Psoas muscle (tissue), 8 donors: ENCODE results near the gene AP2A1. TPM values are rescaled to one million over a fixed set of nuclear protein-coding genes. Genes with fewer than 3 reads are reported as not detected.

Experiments
- ATAC-seq, 4 donors: fragments of 200-7000 bp; cut with Tn5 transposase; one replicate each; pipeline ENCODE4 v1.9.1; 2020; ENCODE audit warnings: moderate library complexity in 3 of 4, mild to moderate bottlenecking in 2 of 4
- DNase-seq, 2 donors: peaks; one replicate each; pipeline ENCODE4 v3.0.0-alpha.2; 2020
- H3K27ac ChIP-seq: fragments of 200-600 bp; one replicate; pipeline ENCODE4 v1.8.0; 2022
- H3K27me3 ChIP-seq, 3 donors: fragments of 200-600 bp in 1 of 3; one replicate each; pipeline versions ENCODE4 v1.6.1 to v1.8.0; 2013 to 2022; ENCODE audit warnings: low read length in 2 of 3, mild to moderate bottlenecking in 2 of 3, moderate library complexity in 1 of 3; ENCODE audit not compliant: insufficient read depth in 3 of 3
- H3K36me3 ChIP-seq, 2 donors: fragments of 200-600 bp in 1 of 2; one replicate each; pipeline versions ENCODE4 v1.6.1 to v1.8.0; 2013 to 2022; ENCODE audit warnings: low read depth in 1 of 2, mild to moderate bottlenecking in 1 of 2, moderate library complexity in 1 of 2; ENCODE audit not compliant: insufficient read depth in 1 of 2
- H3K4me1 ChIP-seq: fragments of 200-600 bp; one replicate; pipeline ENCODE4 v1.8.0; 2022
- H3K4me3 ChIP-seq: fragments of 200-600 bp; one replicate; pipeline ENCODE4 v1.8.0; 2022; ENCODE audit warnings: mild to moderate bottlenecking
- H3K9me3 ChIP-seq: fragments of 200-600 bp; one replicate; pipeline ENCODE4 v1.8.0; 2022
- CTCF ChIP-seq: fragments of 200-600 bp; IDR thresholded peaks from one replicate; pipeline ENCODE4 v1.8.0; 2022; ENCODE audit warnings: antibody characterized with exemption
- WGBS, 3 donors: extraction: QIAGEN DNeasy Blood & Tissue Kit; methylation state at CpG; one replicate each; pipeline versions ENCODE4 v1.1.6 to v1.1.7; 2013; 5-methylcytosine and 5-hydroxymethylcytosine counted together
- intact Hi-C, 2 donors: fragments of 100-400 bp; cut with DNase I; formaldehyde crosslinking; loops; one replicate each; pipeline versions ENCODE4 v1.11.0 to v1.14.2; 2022
- polyA plus RNA-seq, 3 donors: library from polyadenylated mRNA; stranded (reverse); fragments of 200-250 nt; gene quantifications; one replicate each; pipeline ENCODE4 v1.2.3, GENCODE V29; 2013
- total RNA-seq, 4 donors: library from RNA; stranded (reverse); fragmentation: NEBNext Ultra II Directional in 2 of 4; extraction: Animal tissue kit (Norgen Biotek cat#: 25700) in 2 of 4; gene quantifications; one replicate each; pipeline versions ENCODE4 v1.2.1 to v1.2.4, GENCODE V29; 2021 to 2023
- donor health status: healthy with polysubstance abuse.
- donor health status: DM: no; HTN: no; CAD: no; lungs with moderate emphysema.
- donor health status: Bipolar disorder and iron deficiency.
- donor health status: healthy.
- donor health status: DM: yes; HTN: yes; CAD: no.
- donor health status: DM: no; HTN: no; CAD: no.
- donor health status: DM: no; HTN: no; CAD: no.
- donor health status: DM: yes; HTN: yes; CAD: no.

Gene AP2A1
- total and polyA plus RNA-seq, 7 donors, result 58.2 to 102 (median 81.0) TPM

- Histone ChIP-seq H3K9me3 (no peaks in the 10 kb centered on the region), H3K27me3 (no peaks in the 10 kb centered on the region), H3K36me3 (peaks cover 3 to 54% of the 10 kb centered on the region in 2 donors), H3K4me1 (peaks cover 24% of the 10 kb centered on the region), H3K27ac (no peak overlapping the region), H3K4me3 (no peak overlapping the region)
- WGBS, 3 donors, result 81 to 90% (median 86%) methylated on average over 33 to 39 of the region's 39 CpGs
- ATAC-seq (no peak), DNase-seq (peak; percentile 16 to 42)
- intact Hi-C loops, result loop anchor here in 1 of 2 donors (5.0 kb wide), 1 partner anchor 37 kb away; the partner anchor contains the start of gene MED25
- no peak for TF ChIP-seq CTCF
These were observed 87.8 kb downstream of the AP2A1 start for GRCh38 chr19:49854378-49855263.

GRCh38 chr19:49855277-49855675, 88.5 kb downstream of the AP2A1 start:
- Histone ChIP-seq H3K27ac (no peak overlapping the region), H3K36me3 (peaks cover 7 to 60% of the 10 kb centered on the region in 2 donors), H3K4me1 (peaks cover 21% of the 10 kb centered on the region), H3K27me3 (no peaks in the 10 kb centered on the region), H3K4me3 (no peak overlapping the region), H3K9me3 (no peaks in the 10 kb centered on the region)
- DNase-seq (peak in 1 of 2 donors; percentile 47), ATAC-seq (no peak)
- intact Hi-C loops, result no loop called here
- 82 to 91% (median 88%) methylated on average over 12 of the region's 12 CpGs for WGBS, 3 donors
- no peak for TF ChIP-seq CTCF

GRCh38 chr19:49855676-49856573, 89.1 kb downstream of the AP2A1 start:
- no peaks in the 10 kb centered on the region for H3K27me3 ChIP-seq
- intact Hi-C loops, result no loop called here
- DNase-seq (no peak), ATAC-seq (no peak)
- peaks cover 7 to 67% of the 10 kb centered on the region in 2 donors for H3K36me3 ChIP-seq
- H3K27ac ChIP-seq, result no peak overlapping the region
- no peaks in the 10 kb centered on the region for H3K9me3 ChIP-seq
- no peak overlapping the region for H3K4me3 ChIP-seq
- WGBS, 3 donors, result 74 to 82% (median 81%) methylated on average over 16 to 21 of the region's 21 CpGs
- no peak for TF ChIP-seq CTCF
- peaks cover 21% of the 10 kb centered on the region for H3K4me1 ChIP-seq

- DNase-seq, result peak in 1 of 2 donors; percentile 52
- TF ChIP-seq CTCF, result no peak
- Histone ChIP-seq H3K27ac (no peak overlapping the region), H3K4me1 (peaks cover 21% of the 10 kb centered on the region), H3K36me3 (peaks cover 7 to 73% of the 10 kb centered on the region in 2 donors), H3K4me3 (no peak overlapping the region), H3K9me3 (no peaks in the 10 kb centered on the region), H3K27me3 (no peaks in the 10 kb centered on the region)
- 90 to 93% (median 92%) methylated on average over 13 to 18 of the region's 18 CpGs for WGBS, 3 donors
- ATAC-seq, result no peak
- intact Hi-C loops, result no loop called here
These were observed 89.8 kb downstream of the AP2A1 start for GRCh38 chr19:49856574-49857021.

Other genes with a start within 250 kb of the AP2A1 start
- 1 to 10 TPM; 6.4 to 8.6 (median 7.4) TPM for gene RCN3, start 239.0 kb upstream of the AP2A1 start, total RNA-seq
- 1 to 10 TPM; 3.9 to 9.6 (median 7.3) TPM for gene RCN3, start 239.0 kb upstream of the AP2A1 start, polyA plus RNA-seq
- 10 to 100 TPM; 53.9 to 69.9 (median 58.1) TPM for gene NOSIP, start 186.4 kb upstream of the AP2A1 start, total RNA-seq
- gene NOSIP, start 186.4 kb upstream of the AP2A1 start, polyA plus RNA-seq, result 100 to 1,000 TPM in 1 of 3 donors, 10 to 100 TPM in 2; 75.4 to 104 (median 95.2) TPM
- gene PRRG2, start 185.7 kb upstream of the AP2A1 start, total RNA-seq, result under 1 TPM; 0.24 to 0.89 (median 0.69) TPM
- 10 to 100 TPM in 1 of 3 donors, 1 to 10 TPM in 2; 1.4 to 16.0 (median 5.9) TPM for gene PRRG2, start 185.7 kb upstream of the AP2A1 start, polyA plus RNA-seq
- 10 to 100 TPM in 1 of 4 donors, 1 to 10 TPM in 3; 7.1 to 15.1 (median 7.6) TPM for gene PRR12, start 175.8 kb upstream of the AP2A1 start, total RNA-seq
- gene PRR12, start 175.8 kb upstream of the AP2A1 start, polyA plus RNA-seq, result 1 to 10 TPM; 2.3 to 5.0 (median 3.1) TPM
- 10 to 100 TPM; 22.6 to 57.0 (median 42.5) TPM for gene RRAS, start 126.9 kb upstream of the AP2A1 start, total RNA-seq
- gene RRAS, start 126.9 kb upstream of the AP2A1 start, polyA plus RNA-seq, result 10 to 100 TPM; 39.9 to 49.8 (median 48.4) TPM
- 10 to 100 TPM; 45.5 to 72.9 (median 61.0) TPM for gene SCAF1, start 124.8 kb upstream of the AP2A1 start, total RNA-seq
- 10 to 100 TPM; 23.0 to 32.5 (median 23.8) TPM for gene SCAF1, start 124.8 kb upstream of the AP2A1 start, polyA plus RNA-seq
- 10 to 100 TPM; 10.3 to 22.1 (median 14.4) TPM for gene IRF3, start 101.1 kb upstream of the AP2A1 start, total RNA-seq
- gene IRF3, start 101.1 kb upstream of the AP2A1 start, polyA plus RNA-seq, result 10 to 100 TPM; 18.2 to 26.5 (median 21.7) TPM
- 10 to 100 TPM; 13.0 to 21.5 (median 15.8) TPM for gene BCL2L12, start 101.1 kb upstream of the AP2A1 start, total RNA-seq
- gene BCL2L12, start 101.1 kb upstream of the AP2A1 start, polyA plus RNA-seq, result 10 to 100 TPM; 28.3 to 42.7 (median 35.0) TPM
- 100 to 1,000 TPM; 180 to 259 (median 198) TPM for gene PRMT1, start 89.7 kb upstream of the AP2A1 start, total RNA-seq
- gene PRMT1, start 89.7 kb upstream of the AP2A1 start, polyA plus RNA-seq, result 100 to 1,000 TPM; 139 to 424 (median 208) TPM
- gene ADM5, start 77.4 kb upstream of the AP2A1 start, total RNA-seq, result 1 to 10 TPM in 2 of 4 donors, under 1 TPM in 2; 0.58 to 1.5 (median 1.0) TPM
- under 1 TPM; 0.38 to 0.48 (median 0.41) TPM for gene ADM5, start 77.4 kb upstream of the AP2A1 start, polyA plus RNA-seq
- 1 to 10 TPM in 1 of 4 donors, under 1 TPM in 3; 0.53 to 1.2 (median 0.70) TPM for gene CPT1C, start 75.9 kb upstream of the AP2A1 start, total RNA-seq
- 1 to 10 TPM in 2 of 3 donors, under 1 TPM in 1; 0.34 to 1.1 (median 1.0) TPM for gene CPT1C, start 75.9 kb upstream of the AP2A1 start, polyA plus RNA-seq
- under 1 TPM in 1 of 4 donors, not detected in 3; 0.24 TPM for gene TSKS, start 3.7 kb upstream of the AP2A1 start, total RNA-seq
- under 1 TPM; 0.18 to 0.27 (median 0.18) TPM for gene TSKS, start 3.7 kb upstream of the AP2A1 start, polyA plus RNA-seq
- gene FUZ, start 46.3 kb downstream of the AP2A1 start, total RNA-seq, result 10 to 100 TPM; 20.9 to 33.7 (median 25.2) TPM
- 10 to 100 TPM; 15.9 to 38.8 (median 28.6) TPM for gene FUZ, start 46.3 kb downstream of the AP2A1 start, polyA plus RNA-seq
- gene MED25, start 51.3 kb downstream of the AP2A1 start, total RNA-seq, result 10 to 100 TPM; 43.0 to 97.8 (median 69.7) TPM
- 100 to 1,000 TPM in 1 of 3 donors, 10 to 100 TPM in 2; 24.5 to 125 (median 92.5) TPM for gene MED25, start 51.3 kb downstream of the AP2A1 start, polyA plus RNA-seq
- gene PTOV1, start 84.2 kb downstream of the AP2A1 start, total RNA-seq, result 100 to 1,000 TPM in 3 of 4 donors, 10 to 100 TPM in 1; 93.2 to 189 (median 151) TPM
- 100 to 1,000 TPM in 2 of 3 donors, 10 to 100 TPM in 1; 72.1 to 122 (median 106) TPM for gene PTOV1, start 84.2 kb downstream of the AP2A1 start, polyA plus RNA-seq
- gene PNKP, start 100.6 kb downstream of the AP2A1 start, total RNA-seq, result 10 to 100 TPM; 20.6 to 28.2 (median 23.9) TPM
- gene PNKP, start 100.6 kb downstream of the AP2A1 start, polyA plus RNA-seq, result 10 to 100 TPM; 16.7 to 31.9 (median 18.2) TPM
- gene AKT1S1, start 110.4 kb downstream of the AP2A1 start, total RNA-seq, result 10 to 100 TPM; 56.0 to 82.8 (median 57.2) TPM
- 100 to 1,000 TPM in 1 of 3 donors, 10 to 100 TPM in 2; 48.0 to 103 (median 76.0) TPM for gene AKT1S1, start 110.4 kb downstream of the AP2A1 start, polyA plus RNA-seq
- 100 to 1,000 TPM in 2 of 4 donors, 10 to 100 TPM in 2; 81.8 to 107 (median 94.8) TPM for gene TBC1D17, start 110.7 kb downstream of the AP2A1 start, total RNA-seq
- 10 to 100 TPM; 36.3 to 62.0 (median 52.6) TPM for gene TBC1D17, start 110.7 kb downstream of the AP2A1 start, polyA plus RNA-seq
- 1 to 10 TPM in 1 of 4 donors, under 1 TPM in 3; 0.21 to 3.3 (median 0.46) TPM for gene IL4I1, start 129.9 kb downstream of the AP2A1 start, total RNA-seq
- under 1 TPM; 0.05 to 0.46 (median 0.27) TPM for gene IL4I1, start 129.9 kb downstream of the AP2A1 start, polyA plus RNA-seq
- gene ATF5, start 162.2 kb downstream of the AP2A1 start, total RNA-seq, result 10 to 100 TPM; 13.3 to 31.8 (median 20.1) TPM
- gene ATF5, start 162.2 kb downstream of the AP2A1 start, polyA plus RNA-seq, result 10 to 100 TPM in 2 of 3 donors, 1 to 10 TPM in 1; 10.0 to 39.4 (median 23.7) TPM
- 10 to 100 TPM; 35.3 to 46.8 (median 39.7) TPM for gene NUP62, start 162.5 kb downstream of the AP2A1 start, total RNA-seq
- 10 to 100 TPM; 21.1 to 46.3 (median 41.4) TPM for gene NUP62, start 162.5 kb downstream of the AP2A1 start, polyA plus RNA-seq
- under 1 TPM in 3 of 4 donors, not detected in 1; 0.36 to 0.38 (median 0.37) TPM for gene SIGLEC11, start 194.2 kb downstream of the AP2A1 start, total RNA-seq
- gene SIGLEC11, start 194.2 kb downstream of the AP2A1 start, polyA plus RNA-seq, result under 1 TPM; 0.13 to 0.22 (median 0.21) TPM